Gastroesophageal sphincter (tissue), 3 donors: ENCODE data around the gene PPEF2.

Source experiments
- CTCF ChIP-seq, 4 experiments: fragments of 200-600 bp in 2 of 4; fragments of 450-650 bp in 2 of 4; sonication (generic) in 1 of 4; IDR thresholded peaks; one replicate each; pipeline ENCODE4 v1.5.1; 2017 to 2019; ENCODE audit warnings: antibody characterized with exemption in 4 of 4, mild to moderate bottlenecking in 2 of 4, moderate library complexity in 2 of 4
- POLR2AphosphoS5 ChIP-seq: sonication (generic); formaldehyde crosslinking; IDR thresholded peaks from one replicate; pipeline ENCODE4 v1.6.1; 2017; ENCODE audit warnings: antibody characterized with exemption

- TF ChIP-seq CTCF (IDR thresholded peaks at IDR 0.05) (no peak), POLR2AphosphoS5 (no peak)
Observed at GRCh38 chr4:75880278-75880677, 22.0 kb downstream of the PPEF2 start.
